Neural crest cell (in vitro differentiated cells): ENCODE data around the gene PADI1. TPM values are rescaled to one million over a fixed set of nuclear protein-coding genes. Genes with fewer than 3 reads are reported as not detected.

Experiments used
- DNase-seq: peaks from one replicate; pipeline ENCODE4 v3.0.0; 2021; ENCODE audit warnings: low read depth, mixed read lengths, low spot score
- H3K27ac Mint-ChIP-seq: one replicate; pipeline ENCODE4 v1.8.0; 2021; ENCODE audit warnings: mild to moderate bottlenecking, mixed read lengths; ENCODE audit not compliant: unreplicated experiment
- H3K27me3 Mint-ChIP-seq: 2 replicates; pipeline ENCODE4 v1.8.0; 2021; ENCODE audit warnings: low read depth, mild to moderate bottlenecking, mixed read lengths
- H3K36me3 Mint-ChIP-seq: 2 replicates; pipeline ENCODE4 v1.8.0; 2021; ENCODE audit warnings: low read depth, mild to moderate bottlenecking, mixed read lengths
- H3K4me1 Mint-ChIP-seq: 2 replicates; pipeline ENCODE4 v1.8.0; 2021; ENCODE audit warnings: mixed read lengths
- H3K4me3 Mint-ChIP-seq: one replicate; pipeline ENCODE4 v1.8.0; 2021; ENCODE audit warnings: mild to moderate bottlenecking, mixed read lengths
- H3K9me3 Mint-ChIP-seq: 2 replicates; pipeline ENCODE4 v1.8.0; 2021; ENCODE audit warnings: mixed read lengths
- total RNA-seq: library from RNA; stranded (reverse); gene quantifications from 2 replicates; pipeline ENCODE4 v1.2.1, GENCODE V29; 2021
- TF ChIP-seq, protein P1 (sequence below): fragments of 200-600 bp; sonication (generic); conservative IDR thresholded peaks from 2 replicates; pipeline ENCODE4 v1.5.0; 2021; ENCODE audit warnings: antibody characterized with exemption, mild to moderate bottlenecking

PADI1 gene
- total RNA-seq, 1 donor from 2014 or later = not detected

DNA sequence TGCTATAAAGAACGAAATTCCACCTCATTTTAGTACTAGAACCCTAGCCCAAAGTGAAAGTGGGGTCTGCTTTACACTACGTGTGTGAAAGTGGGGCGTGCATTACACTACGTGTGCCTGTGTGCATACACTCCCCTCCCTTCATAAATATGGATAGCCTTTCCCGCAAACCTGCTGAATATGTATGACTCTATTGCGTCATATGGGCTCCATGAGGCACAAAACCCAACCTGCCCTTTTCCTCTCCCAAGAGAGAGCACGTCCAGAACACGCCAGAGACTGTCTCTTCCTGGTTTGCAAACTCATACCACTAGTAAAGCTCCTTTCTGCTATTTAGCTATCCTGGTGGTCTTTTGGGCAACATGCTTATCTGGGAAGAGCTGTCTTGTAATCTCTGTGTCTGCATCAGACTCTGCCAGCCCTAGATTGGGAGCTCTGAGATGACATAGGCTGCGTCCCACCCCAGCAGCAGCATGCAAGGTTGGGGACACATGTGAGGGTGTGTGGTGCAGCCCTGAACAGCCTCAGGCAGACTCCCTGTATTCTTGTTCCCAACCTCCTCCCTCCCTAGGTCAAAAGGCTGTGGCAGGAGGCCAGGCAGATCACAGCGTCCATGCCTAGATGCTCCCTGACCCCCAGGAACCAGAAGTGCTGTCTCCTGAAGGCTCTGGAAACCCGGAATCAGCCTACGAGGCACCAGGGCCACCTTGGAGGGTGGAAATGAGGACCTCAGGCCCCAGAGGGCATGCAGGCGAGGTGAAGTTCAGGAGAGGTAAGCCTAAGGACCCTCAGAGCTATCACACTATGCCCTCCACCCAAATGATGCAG lies 12.3 kb upstream of the PADI1 start:
- H3K27me3 Mint-ChIP-seq = no peaks in the 10 kb centered on the region
- H3K9me3 Mint-ChIP-seq = no peaks in the 10 kb centered on the region
- H3K27ac Mint-ChIP-seq = no peak overlapping the region
- peaks cover 2% of the 10 kb centered on the region for H3K36me3 Mint-ChIP-seq
- DNase-seq = no peak
- peaks cover 15% of the 10 kb centered on the region for H3K4me1 Mint-ChIP-seq
- TF ChIP-seq, protein P1, sequence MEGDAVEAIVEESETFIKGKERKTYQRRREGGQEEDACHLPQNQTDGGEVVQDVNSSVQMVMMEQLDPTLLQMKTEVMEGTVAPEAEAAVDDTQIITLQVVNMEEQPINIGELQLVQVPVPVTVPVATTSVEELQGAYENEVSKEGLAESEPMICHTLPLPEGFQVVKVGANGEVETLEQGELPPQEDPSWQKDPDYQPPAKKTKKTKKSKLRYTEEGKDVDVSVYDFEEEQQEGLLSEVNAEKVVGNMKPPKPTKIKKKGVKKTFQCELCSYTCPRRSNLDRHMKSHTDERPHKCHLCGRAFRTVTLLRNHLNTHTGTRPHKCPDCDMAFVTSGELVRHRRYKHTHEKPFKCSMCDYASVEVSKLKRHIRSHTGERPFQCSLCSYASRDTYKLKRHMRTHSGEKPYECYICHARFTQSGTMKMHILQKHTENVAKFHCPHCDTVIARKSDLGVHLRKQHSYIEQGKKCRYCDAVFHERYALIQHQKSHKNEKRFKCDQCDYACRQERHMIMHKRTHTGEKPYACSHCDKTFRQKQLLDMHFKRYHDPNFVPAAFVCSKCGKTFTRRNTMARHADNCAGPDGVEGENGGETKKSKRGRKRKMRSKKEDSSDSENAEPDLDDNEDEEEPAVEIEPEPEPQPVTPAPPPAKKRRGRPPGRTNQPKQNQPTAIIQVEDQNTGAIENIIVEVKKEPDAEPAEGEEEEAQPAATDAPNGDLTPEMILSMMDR = no peak
- H3K4me3 Mint-ChIP-seq = no peak overlapping the region

DNA sequence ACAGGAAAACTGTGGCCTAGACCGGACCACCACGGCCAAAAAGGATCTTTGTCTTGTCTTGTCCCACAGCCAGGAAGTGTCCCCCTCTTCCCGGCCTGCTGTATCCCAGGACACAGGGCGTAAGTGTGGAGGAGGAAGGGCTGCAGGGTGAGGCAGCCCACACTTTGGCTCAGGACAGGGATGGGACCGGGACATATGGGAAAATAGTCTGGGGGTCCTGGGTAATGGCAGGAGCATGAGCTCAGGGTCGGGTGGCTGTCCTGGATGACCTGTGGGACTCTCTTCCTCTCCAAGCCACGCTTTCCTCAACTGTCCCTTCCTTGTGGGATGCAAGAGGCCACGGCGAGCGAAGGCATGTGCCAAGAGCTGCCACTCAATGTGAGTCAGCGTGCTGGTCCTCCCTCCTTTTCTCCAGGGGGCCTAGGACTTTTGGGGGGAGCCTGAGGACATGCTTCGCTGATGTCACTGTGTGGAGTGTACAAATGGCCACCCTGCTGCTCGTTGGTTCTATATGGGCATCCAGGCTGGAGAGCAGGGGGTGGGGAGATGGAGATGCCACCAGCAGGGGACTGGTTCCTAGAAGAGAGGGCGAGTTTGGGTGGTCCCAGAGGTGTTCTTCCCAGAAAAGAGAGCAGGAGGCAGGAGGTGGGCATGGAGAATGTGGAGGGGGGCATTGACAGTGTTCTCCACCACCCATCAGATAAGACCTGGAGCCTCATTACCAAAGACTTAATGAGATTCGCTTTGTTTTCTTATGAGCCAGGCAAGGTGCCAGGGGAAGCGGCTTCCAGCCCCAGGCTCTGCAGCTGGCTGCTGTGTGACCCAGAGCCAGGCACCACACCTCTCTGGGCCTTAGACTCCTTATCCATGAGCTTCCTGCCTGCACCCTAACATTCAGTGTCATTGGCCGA lies 11.5 kb upstream of the PADI1 start:
- TF ChIP-seq, protein P1 = no peak
- H3K9me3 Mint-ChIP-seq = no peaks in the 10 kb centered on the region
- peaks cover 1% of the 10 kb centered on the region for H3K36me3 Mint-ChIP-seq
- H3K4me3 Mint-ChIP-seq = no peak overlapping the region
- peaks cover 15% of the 10 kb centered on the region for H3K4me1 Mint-ChIP-seq
- no peak for DNase-seq
- no peak overlapping the region for H3K27ac Mint-ChIP-seq
- H3K27me3 Mint-ChIP-seq = no peaks in the 10 kb centered on the region

DNA sequence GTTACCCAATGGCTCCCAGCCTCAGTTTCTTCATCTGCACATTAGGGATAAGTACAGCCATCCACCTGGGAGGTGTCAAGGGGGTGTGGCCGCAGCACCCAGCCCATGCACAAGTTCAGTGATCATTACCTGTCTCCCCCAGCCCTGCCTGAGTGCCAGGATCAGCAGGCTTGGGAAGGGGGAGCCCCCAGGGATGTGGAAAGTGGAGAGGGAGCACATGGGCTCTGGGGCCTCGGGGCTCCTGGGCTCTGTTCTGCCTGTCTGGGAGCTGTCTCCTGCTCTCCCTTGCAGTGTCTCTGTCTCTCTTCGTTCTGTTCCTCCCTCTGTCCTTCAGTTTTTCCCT lies 10.8 kb upstream of the PADI1 start:
- Mint-ChIP-seq H3K27me3 (no peaks in the 10 kb centered on the region), H3K9me3 (no peaks in the 10 kb centered on the region), H3K36me3 (no peaks in the 10 kb centered on the region), H3K4me3 (no peak overlapping the region), H3K27ac (peak overlapping the region; percentile 1), H3K4me1 (peaks cover 15% of the 10 kb centered on the region)
- TF ChIP-seq, protein P1 = no peak
- DNase-seq = no peak

DNA sequence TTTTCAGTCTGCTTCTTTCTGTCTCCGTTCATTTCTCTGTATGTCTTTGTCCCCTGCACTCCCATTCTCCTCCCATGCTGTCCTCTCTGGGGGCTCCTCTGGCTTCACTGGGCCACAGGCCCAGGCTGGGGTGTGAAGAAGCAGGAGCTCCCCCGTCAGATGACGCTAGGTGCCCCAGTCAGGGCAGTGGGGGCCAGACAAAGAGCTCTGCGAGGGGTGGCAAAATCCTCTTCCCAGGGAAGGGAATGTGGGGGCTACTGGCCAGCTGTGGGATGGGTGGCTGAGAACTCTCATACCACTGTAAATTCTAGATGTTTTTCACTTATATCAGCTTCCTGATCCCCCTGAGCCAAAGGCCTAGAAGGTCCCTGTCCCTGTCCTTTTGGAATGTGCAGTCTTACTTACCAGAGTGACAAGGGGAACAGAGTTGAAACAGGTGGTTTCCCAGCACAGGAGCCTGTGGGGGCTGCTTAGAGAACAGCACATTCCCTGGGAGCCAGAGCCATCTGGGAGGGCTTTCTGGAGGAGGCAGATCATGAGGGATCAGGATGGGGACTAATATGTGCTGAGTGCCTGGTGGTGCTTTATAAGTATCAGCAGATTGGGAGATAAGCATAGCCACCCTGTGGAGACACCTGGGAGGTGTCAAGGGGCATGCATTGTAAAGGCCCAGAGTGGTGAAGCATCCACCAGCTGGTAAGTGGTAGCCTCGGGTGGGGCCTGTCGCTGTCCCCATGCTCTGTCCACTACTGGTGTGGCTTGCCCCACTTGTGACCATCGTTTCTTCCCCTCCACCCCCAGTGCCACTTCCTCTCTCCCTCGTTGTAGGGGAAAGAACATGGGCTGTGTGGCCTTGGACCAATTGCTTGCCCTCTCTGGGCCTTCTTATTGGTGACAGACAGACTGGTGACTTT lies 10.1 kb upstream of the PADI1 start:
- Mint-ChIP-seq H3K9me3 (no peaks in the 10 kb centered on the region), H3K4me3 (no peak overlapping the region), H3K36me3 (no peaks in the 10 kb centered on the region), H3K27ac (peak overlapping the region; percentile 1), H3K4me1 (peaks cover 15% of the 10 kb centered on the region), H3K27me3 (no peaks in the 10 kb centered on the region)
- TF ChIP-seq, protein P1 = no peak
- no peak for DNase-seq

DNA sequence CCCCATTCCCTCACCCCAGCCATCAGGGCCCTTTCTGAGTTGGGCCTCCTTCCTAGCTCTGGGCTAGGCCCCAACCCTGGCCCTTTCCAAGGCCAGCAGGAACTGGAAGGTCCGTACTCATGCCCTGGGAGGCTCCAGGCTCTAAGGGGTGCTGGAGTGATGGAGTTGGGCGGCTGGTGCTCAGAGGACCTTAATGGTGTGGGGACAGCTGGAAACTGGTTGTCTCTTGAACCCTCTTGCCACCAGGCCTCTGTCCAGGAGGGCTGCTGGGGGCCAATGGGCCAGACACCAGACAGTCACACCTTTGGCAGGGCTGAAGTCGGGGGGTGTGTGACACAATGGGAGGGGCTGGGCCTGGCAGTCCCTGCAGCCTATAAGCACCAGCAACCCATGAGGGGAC lies 9.2 kb upstream of the PADI1 start:
- Mint-ChIP-seq H3K4me3 (no peak overlapping the region), H3K4me1 (peaks cover 15% of the 10 kb centered on the region), H3K27ac (no peak overlapping the region), H3K9me3 (no peaks in the 10 kb centered on the region), H3K27me3 (no peaks in the 10 kb centered on the region), H3K36me3 (no peaks in the 10 kb centered on the region)
- DNase-seq = no peak
- TF ChIP-seq, protein P1 = no peak
